Left renal pelvis (tissue), 4 donors: Measurements from ENCODE around the gene SH3RF3. TPM values are rescaled to one million over a fixed set of nuclear protein-coding genes. Genes with fewer than 3 reads are reported as not detected.

Source experiments
- DNase-seq, 4 donors: peaks; one replicate each; pipeline ENCODE4 v3.0.0-alpha.2; 2013; ENCODE audit warnings: low read depth in 4 of 4, low spot score in 3 of 4
- polyA plus RNA-seq, 4 donors: library from polyadenylated mRNA; unstranded; fragments of 120-200 nt; gene quantifications; one replicate each; pipeline ENCODE4 v1.2.1, GENCODE V29; 2013; ENCODE audit not compliant: insufficient read length in 4 of 4

The SH3RF3 gene
- polyA plus RNA-seq, 4 donors, result 4.7 to 5.5 (median 5.2) TPM

- no peak for DNase-seq
Observed at GRCh38 chr2:109320195-109320922, 191.4 kb downstream of the SH3RF3 start.

- DNase-seq, result no peak
Observed at GRCh38 chr2:109321570-109321969, 192.6 kb downstream of the SH3RF3 start.

- peak in 2 of 4 donors; percentile 40 to 54 for DNase-seq
Observed at GRCh38 chr2:109322111-109322510, 193.1 kb downstream of the SH3RF3 start.

GRCh38 chr2:109322641-109323040 is 193.6 kb downstream of the SH3RF3 start:
- DNase-seq, result no peak

GRCh38 chr2:109324861-109325260 is 195.9 kb downstream of the SH3RF3 start:
- no peak for DNase-seq

GRCh38 chr2:109325570-109325969 is 196.6 kb downstream of the SH3RF3 start:
- no peak for DNase-seq

GRCh38 chr2:109326306-109326705 is 197.3 kb downstream of the SH3RF3 start:
- DNase-seq, result no peak

- no peak for DNase-seq
Observed at GRCh38 chr2:109330056-109330455, 201.1 kb downstream of the SH3RF3 start.

GRCh38 chr2:109331081-109331480 is 202.1 kb downstream of the SH3RF3 start:
- DNase-seq, result no peak

GRCh38 chr2:109331896-109332848 is 203.2 kb downstream of the SH3RF3 start:
- DNase-seq, result no peak

- no peak for DNase-seq
Observed at GRCh38 chr2:109332880-109333279, 203.9 kb downstream of the SH3RF3 start.

- DNase-seq, result no peak
Observed at GRCh38 chr2:109333414-109334210, 204.6 kb downstream of the SH3RF3 start.

- no peak for DNase-seq
Observed at GRCh38 chr2:109335631-109336176, 206.7 kb downstream of the SH3RF3 start.

GRCh38 chr2:109336296-109336695 is 207.3 kb downstream of the SH3RF3 start:
- no peak for DNase-seq

GRCh38 chr2:109337221-109337620 is 208.2 kb downstream of the SH3RF3 start:
- no peak for DNase-seq

- no peak for DNase-seq
Observed at GRCh38 chr2:109339519-109339966, 210.5 kb downstream of the SH3RF3 start.

GRCh38 chr2:109340381-109340780 is 211.4 kb downstream of the SH3RF3 start:
- no peak for DNase-seq

GRCh38 chr2:109341355-109342255 is 212.6 kb downstream of the SH3RF3 start:
- no peak for DNase-seq

- no peak for DNase-seq
Observed at GRCh38 chr2:109342256-109342850, 213.3 kb downstream of the SH3RF3 start.
